HCT116 (cell line): ENCODE data around the gene PCCA. TPM values are rescaled to one million over a fixed set of nuclear protein-coding genes. Genes with fewer than 3 reads are reported as not detected.
"Not testable (repeated sequence)": the region's sequence is repeated elsewhere in the genome, so short reads cannot be mapped to it uniquely, and the experiment has no call there.

Source experiments
- ATAC-seq: fragments of 200-7000 bp; cut with Tn5 transposase; 2 replicates; pipeline ENCODE4 v1.9.1; 2020; ENCODE audit warnings: mild to moderate bottlenecking, moderate library complexity
- BruUV-seq: library from RNA; stranded (reverse); fragments of 400-500 nt; replicated peaks from 2 replicates; lab custom pipeline; 2021; lab: Mats Ljungman, UMichigan
- CTCF ChIA-PET: fragments of 300-600 bp; sonication (Branson Sonifier 250); formaldehyde crosslinking; loops from one replicate; lab custom pipeline; 2021; ENCODE audit warnings: antibody characterized with exemption; lab: Charles Lee
- POLR2A ChIA-PET: fragments of 300-600, 350-600 bp; sonication (Branson Sonifier 250); formaldehyde crosslinking; loops from one replicate; lab custom pipeline; 2021; ENCODE audit warnings: antibody characterized with exemption; lab: Charles Lee
- RAD21 ChIA-PET, 2 experiments: fragments of 300-600 bp; sonication (Branson Sonifier 250); formaldehyde crosslinking; loops; one replicate each; lab custom pipeline; 2023; ENCODE audit warnings: low total read pairs in 2 of 2; ENCODE audit not compliant: uncharacterized antibody in 2 of 2, unreplicated experiment in 2 of 2, low non-redundant PET in 1 of 2; lab: Charles Lee
- DNase-seq: peaks from one replicate; pipeline ENCODE4 v3.0.0-alpha.2; 2010; ENCODE audit warnings: low read depth, low spot score
- H2AFZ ChIP-seq: fragments of 200-600 bp; shearing (Covaris generic), sonication (generic); 2 replicates; pipeline ENCODE4 v1.6.1; 2017; ENCODE audit warnings: low read depth, mixed run types, mixed read lengths, antibody characterized with exemption, low read length; ENCODE audit not compliant: poor library complexity, severe bottlenecking
- H3K27ac ChIP-seq: 2 replicates; pipeline ENCODE4 v1.5.1; 2012; ENCODE audit warnings: low read depth, low read length
- H3K27me3 ChIP-seq: fragments of 200-600 bp; sonication (generic); 2 replicates; pipeline ENCODE4 v1.6.1; 2016; ENCODE audit warnings: mixed run types, low read length, mixed read lengths; ENCODE audit not compliant: insufficient read depth
- H3K36me3 ChIP-seq, 2 experiments: fragments of 200-500 bp in 1 of 2; fragments of 200-600 bp in 1 of 2; sonication (Bioruptor generic) in 1 of 2; sonication (generic) in 1 of 2; 2 replicates each; pipeline versions ENCODE4 v1.5.1 to v1.6.1; 2014 to 2016; ENCODE audit warnings: low read length in 2 of 2, inconsistent platforms in 1 of 2, mixed read lengths in 1 of 2, mixed run types in 1 of 2; ENCODE audit not compliant: insufficient read depth in 2 of 2, control insufficient read depth in 1 of 2
- H3K4me1 ChIP-seq, 2 experiments: fragments of 200-600 bp in 1 of 2; sonication (generic) in 1 of 2; 2 replicates each; pipeline versions ENCODE4 v1.5.1 to v1.6.1; 2012 to 2017; ENCODE audit warnings: low read length in 2 of 2, inconsistent platforms in 1 of 2, mild to moderate bottlenecking in 1 of 2, mixed read lengths in 1 of 2, mixed run types in 1 of 2, moderate library complexity in 1 of 2; ENCODE audit not compliant: insufficient read depth in 2 of 2, control insufficient read depth in 1 of 2
- H3K4me2 ChIP-seq: fragments of 200-600 bp; sonication (generic); 2 replicates; pipeline ENCODE4 v1.6.1; 2017; ENCODE audit warnings: mixed run types, low read length, mixed read lengths
- H3K4me3 ChIP-seq, 2 experiments: fragments of 200-600 bp in 1 of 2; sonication (generic) in 1 of 2; replicated peaks in 1 of 2; 2 replicates each; pipeline ENCODE4 v1.5.1; 2011 to 2016; ENCODE audit warnings: low read length in 2 of 2, control low read depth in 1 of 2, low read depth in 1 of 2, mild to moderate bottlenecking in 1 of 2, mixed read lengths in 1 of 2, mixed run types in 1 of 2
- H3K79me2 ChIP-seq: fragments of 200-600 bp; sonication (generic); 2 replicates; pipeline ENCODE4 v1.6.1; 2017; ENCODE audit warnings: mild to moderate bottlenecking, mixed run types, low read length, moderate library complexity, mixed read lengths; ENCODE audit not compliant: insufficient read depth
- H3K9ac ChIP-seq: fragments of 200-600 bp; sonication (generic); 2 replicates; pipeline ENCODE4 v1.6.1; 2016; ENCODE audit warnings: low read length, mixed read lengths
- H3K9me2 ChIP-seq: fragments of 200-600 bp; sonication (generic), shearing (Covaris generic); 2 replicates; pipeline ENCODE4 v1.6.1; 2017; ENCODE audit warnings: mixed run types, mild to moderate bottlenecking, moderate library complexity; ENCODE audit not compliant: insufficient read depth
- H3K9me3 ChIP-seq, 2 experiments: fragments of 200-500 bp in 1 of 2; fragments of 200-600 bp in 1 of 2; sonication (Bioruptor generic) in 1 of 2; sonication (generic) in 1 of 2; 2 replicates each; pipeline ENCODE4 v1.6.1; 2014 to 2017; ENCODE audit warnings: low read length in 2 of 2, mixed read lengths in 2 of 2, inconsistent platforms in 1 of 2, low read depth in 1 of 2, mild to moderate bottlenecking in 1 of 2, mixed run types in 1 of 2, moderate library complexity in 1 of 2; ENCODE audit not compliant: control insufficient read depth in 1 of 2, insufficient read depth in 1 of 2
- H4K20me1 ChIP-seq: fragments of 200-600 bp; sonication (generic), shearing (Covaris generic); 2 replicates; pipeline ENCODE4 v1.6.1; 2017; ENCODE audit warnings: mixed run types, mild to moderate bottlenecking, moderate library complexity; ENCODE audit not compliant: insufficient read depth
- CBX3 ChIP-seq: IDR thresholded peaks from 2 replicates; pipeline ENCODE4 v1.6.1; 2012; ENCODE audit warnings: low read depth
- POLR2AphosphoS5 ChIP-seq: IDR thresholded peaks from 2 replicates; pipeline ENCODE4 v1.6.1; 2011; ENCODE audit warnings: mild to moderate bottlenecking, low read depth, low read length, moderate library complexity
- SP1 ChIP-seq: IDR thresholded peaks from 2 replicates; pipeline ENCODE4 v1.6.1; 2012; ENCODE audit warnings: low read depth
- intact Hi-C: fragments of 100-400 bp; cut with micrococcal nuclease; formaldehyde crosslinking; loops from 2 replicates; pipeline ENCODE4 v1.10.0; 2022
- total RNA-seq: library from RNA; stranded (reverse); gene quantifications from one replicate; pipeline ENCODE4 v1.2.1, GENCODE V29; 2021; ENCODE audit not compliant: unreplicated experiment
- TF ChIP-seq, protein P1 (sequence below): IDR thresholded peaks from 2 replicates; pipeline ENCODE4 v1.6.1; 2012
- TF ChIP-seq, protein P2 (sequence below): IDR thresholded peaks from 2 replicates; pipeline ENCODE4 v1.6.1; 2011; ENCODE audit warnings: mild to moderate bottlenecking, low read length, moderate library complexity; ENCODE audit not compliant: insufficient replicate concordance; ENCODE audit errors: extremely low read depth

PCCA gene
- total RNA-seq, 1 experiment from 2014 or later = 23.0 TPM

DNA sequence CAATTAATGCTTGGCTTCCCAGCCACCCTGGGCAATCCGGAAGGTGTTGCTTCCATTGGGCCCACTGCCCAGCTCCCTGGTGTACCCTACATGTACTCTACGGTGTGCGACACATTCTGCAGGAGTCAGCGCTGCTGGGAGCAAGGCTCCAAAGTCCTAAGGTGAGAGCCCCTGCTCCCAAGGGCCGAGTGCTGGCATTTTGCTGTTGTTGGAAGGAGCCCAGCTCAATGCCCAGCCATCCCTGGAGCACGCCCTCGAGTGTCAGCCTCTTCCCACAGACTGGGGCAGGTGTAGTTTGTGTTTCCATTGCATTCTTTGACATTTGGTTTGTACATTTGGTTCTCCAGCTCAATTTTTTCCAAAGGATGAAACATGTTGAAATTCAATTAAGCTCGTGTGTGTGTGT, 435.1 kb downstream of the PCCA start:
- no peak overlapping the region for H2AFZ ChIP-seq
- no peaks in the 10 kb centered on the region for H3K9me3 ChIP-seq
- no TSS peak for BruUV-seq
- intact Hi-C loops = no loop called here
- no peak overlapping the region for H3K27ac ChIP-seq
- H3K4me2 ChIP-seq = no peak overlapping the region
- no peak for ATAC-seq
- H3K4me1 ChIP-seq = no peaks in the 10 kb centered on the region; a peak in 1 of 4 replicates
- no peaks in the 10 kb centered on the region for H3K79me2 ChIP-seq
- no peaks in the 10 kb centered on the region for H3K36me3 ChIP-seq
- ChIA-PET CTCF (interaction anchor here (2.0 kb wide), 1 partner anchor 9 kb away, joined by 7 read pairs; no protein-coding TSS in a partner anchor), POLR2A (no interaction called here), RAD21 (interaction anchor here in 1 of 2 experiments (0.6 kb wide), 1 partner anchor 672 kb away, joined by 3 read pairs; no protein-coding TSS in a partner anchor)
- no peaks in the 10 kb centered on the region for H4K20me1 ChIP-seq
- H3K27me3 ChIP-seq = no peaks in the 10 kb centered on the region
- H3K4me3 ChIP-seq = no peak overlapping the region
- H3K9ac ChIP-seq = no peak overlapping the region
- TF ChIP-seq, protein P1, sequence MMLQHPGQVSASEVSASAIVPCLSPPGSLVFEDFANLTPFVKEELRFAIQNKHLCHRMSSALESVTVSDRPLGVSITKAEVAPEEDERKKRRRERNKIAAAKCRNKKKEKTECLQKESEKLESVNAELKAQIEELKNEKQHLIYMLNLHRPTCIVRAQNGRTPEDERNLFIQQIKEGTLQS = no peak
- TF ChIP-seq SP1 = no peak
- TF ChIP-seq, protein P2, sequence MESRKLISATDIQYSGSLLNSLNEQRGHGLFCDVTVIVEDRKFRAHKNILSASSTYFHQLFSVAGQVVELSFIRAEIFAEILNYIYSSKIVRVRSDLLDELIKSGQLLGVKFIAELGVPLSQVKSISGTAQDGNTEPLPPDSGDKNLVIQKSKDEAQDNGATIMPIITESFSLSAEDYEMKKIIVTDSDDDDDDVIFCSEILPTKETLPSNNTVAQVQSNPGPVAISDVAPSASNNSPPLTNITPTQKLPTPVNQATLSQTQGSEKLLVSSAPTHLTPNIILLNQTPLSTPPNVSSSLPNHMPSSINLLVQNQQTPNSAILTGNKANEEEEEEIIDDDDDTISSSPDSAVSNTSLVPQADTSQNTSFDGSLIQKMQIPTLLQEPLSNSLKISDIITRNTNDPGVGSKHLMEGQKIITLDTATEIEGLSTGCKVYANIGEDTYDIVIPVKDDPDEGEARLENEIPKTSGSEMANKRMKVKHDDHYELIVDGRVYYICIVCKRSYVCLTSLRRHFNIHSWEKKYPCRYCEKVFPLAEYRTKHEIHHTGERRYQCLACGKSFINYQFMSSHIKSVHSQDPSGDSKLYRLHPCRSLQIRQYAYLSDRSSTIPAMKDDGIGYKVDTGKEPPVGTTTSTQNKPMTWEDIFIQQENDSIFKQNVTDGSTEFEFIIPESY = no peak
- no peak for TF ChIP-seq POLR2AphosphoS5
- no peak for TF ChIP-seq CBX3
- DNase-seq = no peak
- H3K9me2 ChIP-seq = no peaks in the 10 kb centered on the region

DNA sequence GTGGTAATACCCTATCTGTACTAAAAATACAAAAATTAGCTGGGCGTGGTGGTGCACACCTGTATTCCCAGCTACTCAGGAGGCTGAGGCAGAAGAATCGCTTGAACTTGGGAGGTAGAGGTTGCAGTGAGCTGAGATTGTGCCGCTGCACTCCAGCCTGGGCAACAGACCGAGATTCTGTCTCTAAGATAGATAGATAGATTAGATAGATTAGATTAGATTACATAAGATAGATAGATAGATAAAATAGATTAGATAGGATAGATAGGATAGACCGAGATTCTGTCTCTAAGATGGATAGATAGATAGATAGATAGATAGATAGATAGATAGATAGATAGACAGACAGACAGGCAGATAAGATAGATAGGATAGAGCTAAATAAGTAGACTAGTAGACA, 435.8 kb downstream of the PCCA start:
- RAD21 ChIA-PET, ATAC-seq, H4K20me1 ChIP-seq, H3K9ac ChIP-seq, H3K79me2 ChIP-seq, BruUV-seq, H3K4me1 ChIP-seq, intact Hi-C loops, H2AFZ ChIP-seq, DNase-seq, H3K9me3 ChIP-seq, H3K27me3 ChIP-seq, H3K9me2 ChIP-seq, H3K4me2 ChIP-seq, H3K27ac ChIP-seq, H3K36me3 ChIP-seq, H3K4me3 ChIP-seq, POLR2A ChIA-PET: not testable (repeated sequence)
- CTCF ChIA-PET = interaction anchor here (2.0 kb wide), 1 partner anchor 10 kb away, joined by 7 read pairs; no protein-coding TSS in a partner anchor
